ENCODE measurements around the gene VILL. TPM values are rescaled to one million over a fixed set of nuclear protein-coding genes. Genes with fewer than 3 reads are reported as not detected.

VILL gene
- total RNA-seq, 4 donors from 2014 or later = 112 to 214 (median 172) TPM

DNA sequence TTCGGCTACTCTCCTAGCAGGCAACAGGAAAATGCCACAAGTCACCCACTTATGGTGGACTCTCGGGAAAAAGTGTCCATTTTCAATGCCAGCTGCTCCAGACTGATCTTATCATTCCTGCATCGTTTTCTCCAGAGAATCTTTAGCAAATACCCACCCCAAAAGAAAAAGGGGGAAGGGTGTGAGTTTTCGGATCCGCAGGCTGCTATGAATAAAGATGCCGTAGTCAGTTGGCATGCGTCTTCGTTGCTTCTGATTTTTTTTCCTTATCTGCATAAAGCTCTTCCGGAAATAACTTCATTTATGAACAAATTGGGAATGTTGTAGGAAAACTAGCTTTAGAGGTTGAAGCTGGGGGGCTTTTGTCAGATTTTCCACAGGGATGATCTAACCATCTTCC, 22.4 kb upstream of the VILL start:
- TF ChIP-seq EP300 (IDR thresholded peaks at IDR 0.05; ENCODE audit: low read depth) = no peak
- no peak overlapping the region for H3K27ac ChIP-seq
- intact Hi-C loops (cut with DNase I; ENCODE audit: low total_unique reads) = no loop called here
- in situ Hi-C loops (cut with MboI; ENCODE audit: low pct_ligation_motif_present in 1 of 4, low pct_unique_long_range_greater_than_20kb in 1 of 4, low sequenced_read_pairs in 3 of 4) = loop anchor here in 2 of 4 donors (5.0 to 10.0 kb wide), 2 partner anchors 111 to 113 kb away; no protein-coding TSS in a partner anchor
- WGBS, 2 donors (ENCODE audit: low coverage in 1 of 2) = 89 to 91% methylated on average over 9 of the region's 9 CpGs
- peaks cover 0 to 32% (median 19%) of the 10 kb centered on the region in 4 donors for H3K4me1 ChIP-seq
- H3K27me3 ChIP-seq = no peaks in the 10 kb centered on the region
- no peaks in the 10 kb centered on the region for H3K9me3 ChIP-seq
- DNase-seq = no peak
- H3K36me3 ChIP-seq = no peaks in the 10 kb centered on the region
- no peak overlapping the region for H3K4me3 ChIP-seq

DNA sequence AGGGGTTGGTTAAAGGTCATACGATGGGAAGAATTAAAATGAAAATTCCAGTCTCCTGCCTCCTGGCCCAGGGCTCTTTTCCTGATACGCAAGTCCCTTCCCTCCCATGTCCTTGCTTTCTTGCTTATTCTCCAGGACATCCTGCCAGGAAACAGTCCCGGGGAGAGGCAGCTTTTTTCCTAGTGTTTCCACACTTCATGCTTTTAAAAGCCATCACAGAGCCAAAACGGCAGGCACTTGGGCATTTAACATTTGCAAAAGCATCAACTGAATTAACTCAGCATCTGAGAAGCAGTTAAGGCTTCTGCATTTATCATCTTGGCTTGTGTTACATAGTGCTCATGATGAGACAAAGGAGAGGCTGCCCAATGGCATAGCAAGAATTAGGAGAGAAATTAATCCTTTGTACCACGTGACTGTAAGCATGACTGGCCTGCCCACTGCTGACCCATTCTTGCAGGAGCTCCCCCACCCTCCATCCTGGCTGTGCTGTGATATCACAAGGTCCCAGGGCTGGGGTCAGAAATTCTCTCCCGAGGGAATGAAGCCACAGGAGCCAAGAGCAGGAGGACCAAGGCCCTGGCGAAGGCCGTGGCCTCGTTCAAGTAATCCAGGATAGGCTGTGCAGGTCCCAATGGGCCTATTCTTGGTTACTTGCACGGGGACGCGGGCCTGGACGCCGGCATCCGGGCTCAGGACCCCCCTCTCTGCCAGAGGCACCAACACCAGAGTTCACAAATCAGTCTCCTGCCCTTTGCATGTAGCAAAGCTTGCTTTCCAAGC, 21.6 kb upstream of the VILL start:
- 83 to 88% methylated on average over 4 to 15 of the region's 15 CpGs for WGBS, 2 donors (ENCODE audit: low coverage in 1 of 2)

DNA sequence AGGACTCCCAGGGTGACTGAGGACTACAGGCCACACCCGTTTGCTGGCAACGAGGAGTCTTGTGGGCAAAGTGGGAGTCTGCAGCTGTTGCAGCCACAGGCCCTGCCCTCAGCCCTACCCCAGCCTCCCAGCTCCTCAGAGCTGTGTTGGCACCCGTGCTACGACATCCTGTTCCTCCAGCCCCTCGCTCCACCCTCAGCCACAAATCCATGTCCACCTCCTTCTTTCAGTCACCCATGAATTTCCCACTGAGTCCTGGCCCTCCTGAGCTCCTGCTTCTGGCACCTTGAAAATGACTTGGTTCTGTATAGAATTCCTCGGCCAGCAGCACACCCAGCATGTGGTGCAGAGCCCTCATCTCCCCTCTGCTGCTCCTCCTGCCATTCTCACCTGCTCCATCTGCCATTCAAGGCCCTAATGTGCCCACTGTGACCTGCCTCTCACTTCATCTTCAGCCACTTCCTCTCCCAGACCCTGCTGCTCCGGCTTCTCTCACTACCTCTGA, 20.9 kb upstream of the VILL start:
- intact Hi-C loops (cut with DNase I; ENCODE audit: low total_unique reads) (no loop called here), in situ Hi-C loops (cut with MboI; ENCODE audit: low pct_ligation_motif_present in 1 of 4, low pct_unique_long_range_greater_than_20kb in 1 of 4, low sequenced_read_pairs in 3 of 4) (loop anchor here in 2 of 4 donors (5.0 to 10.0 kb wide), 2 partner anchors 112 to 115 kb away; no protein-coding TSS in a partner anchor)
- Histone ChIP-seq H3K4me3 (no peak overlapping the region), H3K4me1 (peaks cover 0 to 23% (median 14%) of the 10 kb centered on the region in 4 donors), H3K27me3 (no peaks in the 10 kb centered on the region), H3K9me3 (no peaks in the 10 kb centered on the region), H3K27ac (no peak overlapping the region), H3K36me3 (no peaks in the 10 kb centered on the region)
- DNase-seq = no peak
- WGBS, 2 donors (ENCODE audit: low coverage in 1 of 2) = 62 to 80% methylated on average over 1 to 7 of the region's 7 CpGs
- no peak for TF ChIP-seq EP300 (IDR thresholded peaks at IDR 0.05; ENCODE audit: low read depth)
- no peak for TF ChIP-seq POLR2AphosphoS5 (IDR thresholded peaks at IDR 0.05)
- no peak for TF ChIP-seq POLR2A (IDR thresholded peaks at IDR 0.05)
- TF ChIP-seq, protein P1, sequence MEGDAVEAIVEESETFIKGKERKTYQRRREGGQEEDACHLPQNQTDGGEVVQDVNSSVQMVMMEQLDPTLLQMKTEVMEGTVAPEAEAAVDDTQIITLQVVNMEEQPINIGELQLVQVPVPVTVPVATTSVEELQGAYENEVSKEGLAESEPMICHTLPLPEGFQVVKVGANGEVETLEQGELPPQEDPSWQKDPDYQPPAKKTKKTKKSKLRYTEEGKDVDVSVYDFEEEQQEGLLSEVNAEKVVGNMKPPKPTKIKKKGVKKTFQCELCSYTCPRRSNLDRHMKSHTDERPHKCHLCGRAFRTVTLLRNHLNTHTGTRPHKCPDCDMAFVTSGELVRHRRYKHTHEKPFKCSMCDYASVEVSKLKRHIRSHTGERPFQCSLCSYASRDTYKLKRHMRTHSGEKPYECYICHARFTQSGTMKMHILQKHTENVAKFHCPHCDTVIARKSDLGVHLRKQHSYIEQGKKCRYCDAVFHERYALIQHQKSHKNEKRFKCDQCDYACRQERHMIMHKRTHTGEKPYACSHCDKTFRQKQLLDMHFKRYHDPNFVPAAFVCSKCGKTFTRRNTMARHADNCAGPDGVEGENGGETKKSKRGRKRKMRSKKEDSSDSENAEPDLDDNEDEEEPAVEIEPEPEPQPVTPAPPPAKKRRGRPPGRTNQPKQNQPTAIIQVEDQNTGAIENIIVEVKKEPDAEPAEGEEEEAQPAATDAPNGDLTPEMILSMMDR (IDR thresholded peaks at IDR 0.05) = no peak

More for the DNA sequence above, 21.6 kb upstream of the VILL start:
- no peaks in the 10 kb centered on the region for H3K27me3 ChIP-seq
- no peak overlapping the region for H3K27ac ChIP-seq
- H3K36me3 ChIP-seq = no peaks in the 10 kb centered on the region
- in situ Hi-C loops (cut with MboI; ENCODE audit: low pct_ligation_motif_present in 1 of 4, low pct_unique_long_range_greater_than_20kb in 1 of 4, low sequenced_read_pairs in 3 of 4) = loop anchor here in 2 of 4 donors (5.0 to 10.0 kb wide), 2 partner anchors 112 to 114 kb away; no protein-coding TSS in a partner anchor
- H3K4me3 ChIP-seq = no peak overlapping the region
- TF ChIP-seq EP300 (IDR thresholded peaks at IDR 0.05; ENCODE audit: low read depth) (no peak), POLR2AphosphoS5 (IDR thresholded peaks at IDR 0.05) (no peak), POLR2A (IDR thresholded peaks at IDR 0.05) (no peak)
- TF ChIP-seq, protein P1 (IDR thresholded peaks at IDR 0.05) = no peak
- H3K4me1 ChIP-seq = peaks cover 0 to 30% (median 15%) of the 10 kb centered on the region in 4 donors
- intact Hi-C loops (cut with DNase I; ENCODE audit: low total_unique reads) = no loop called here
- no peaks in the 10 kb centered on the region for H3K9me3 ChIP-seq
- no peak for DNase-seq

GRCh38 chr3:37970802-37971201, 19.8 kb upstream of the VILL start:
- H3K4me1 ChIP-seq = peaks cover 0 to 14% (median 8%) of the 10 kb centered on the region in 4 donors
- in situ Hi-C loops (cut with MboI; ENCODE audit: low pct_ligation_motif_present in 1 of 4, low pct_unique_long_range_greater_than_20kb in 1 of 4, low sequenced_read_pairs in 3 of 4) (no loop called here), intact Hi-C loops (cut with DNase I; ENCODE audit: low total_unique reads) (no loop called here)
- DNase-seq = no peak
- no peak for TF ChIP-seq EP300 (IDR thresholded peaks at IDR 0.05; ENCODE audit: low read depth)
- no peak for TF ChIP-seq POLR2AphosphoS5 (IDR thresholded peaks at IDR 0.05)
- TF ChIP-seq POLR2A (IDR thresholded peaks at IDR 0.05) = no peak
- TF ChIP-seq, protein P1 (IDR thresholded peaks at IDR 0.05) = no peak
- H3K27me3 ChIP-seq = no peaks in the 10 kb centered on the region
- H3K27ac ChIP-seq = no peak overlapping the region
- peaks cover 0 to 2% (median 0%) of the 10 kb centered on the region in 4 donors for H3K36me3 ChIP-seq
- WGBS, 2 donors (ENCODE audit: low coverage in 1 of 2) = 79% methylated on average over 5 of the region's 5 CpGs; no CpG with 5 or more reads in 1 of the 2 donors
- H3K4me3 ChIP-seq = no peak overlapping the region
- H3K9me3 ChIP-seq = no peaks in the 10 kb centered on the region
